Measurements from ENCODE around the gene FBXO8. TPM values are rescaled to one million over a fixed set of nuclear protein-coding genes. Genes with fewer than 3 reads are reported as not detected.

The FBXO8 gene
- polyA plus RNA-seq, 1 of the 3 experiments (the other 2 are of a cell fraction) = 16.0 TPM

GRCh38 chr4:174198828-174199227 is 84.6 kb downstream of the FBXO8 start (continued):
- peak; percentile 60 for TF ChIP-seq TAF1 (IDR thresholded peaks at IDR 0.05; ENCODE audit: borderline replicate concordance, low read depth, low read length)
- peak; percentile 85 for TF ChIP-seq MEF2A (IDR thresholded peaks at IDR 0.05; ENCODE audit: borderline replicate concordance, low read depth)
- TF ChIP-seq, protein P1, sequence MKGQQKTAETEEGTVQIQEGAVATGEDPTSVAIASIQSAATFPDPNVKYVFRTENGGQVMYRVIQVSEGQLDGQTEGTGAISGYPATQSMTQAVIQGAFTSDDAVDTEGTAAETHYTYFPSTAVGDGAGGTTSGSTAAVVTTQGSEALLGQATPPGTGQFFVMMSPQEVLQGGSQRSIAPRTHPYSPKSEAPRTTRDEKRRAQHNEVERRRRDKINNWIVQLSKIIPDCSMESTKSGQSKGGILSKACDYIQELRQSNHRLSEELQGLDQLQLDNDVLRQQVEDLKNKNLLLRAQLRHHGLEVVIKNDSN (IDR thresholded peaks at IDR 0.05; ENCODE audit: borderline replicate concordance, low read depth) = no peak
- TF ChIP-seq GABPA (IDR thresholded peaks at IDR 0.05; ENCODE audit: low read depth) = no peak
- peak; percentile 100 for TF ChIP-seq TCF12 (IDR thresholded peaks at IDR 0.05)
- TF ChIP-seq RCOR1 (IDR thresholded peaks at IDR 0.05; ENCODE audit: low read length) = peak; percentile 83
- TF ChIP-seq, protein P2, sequence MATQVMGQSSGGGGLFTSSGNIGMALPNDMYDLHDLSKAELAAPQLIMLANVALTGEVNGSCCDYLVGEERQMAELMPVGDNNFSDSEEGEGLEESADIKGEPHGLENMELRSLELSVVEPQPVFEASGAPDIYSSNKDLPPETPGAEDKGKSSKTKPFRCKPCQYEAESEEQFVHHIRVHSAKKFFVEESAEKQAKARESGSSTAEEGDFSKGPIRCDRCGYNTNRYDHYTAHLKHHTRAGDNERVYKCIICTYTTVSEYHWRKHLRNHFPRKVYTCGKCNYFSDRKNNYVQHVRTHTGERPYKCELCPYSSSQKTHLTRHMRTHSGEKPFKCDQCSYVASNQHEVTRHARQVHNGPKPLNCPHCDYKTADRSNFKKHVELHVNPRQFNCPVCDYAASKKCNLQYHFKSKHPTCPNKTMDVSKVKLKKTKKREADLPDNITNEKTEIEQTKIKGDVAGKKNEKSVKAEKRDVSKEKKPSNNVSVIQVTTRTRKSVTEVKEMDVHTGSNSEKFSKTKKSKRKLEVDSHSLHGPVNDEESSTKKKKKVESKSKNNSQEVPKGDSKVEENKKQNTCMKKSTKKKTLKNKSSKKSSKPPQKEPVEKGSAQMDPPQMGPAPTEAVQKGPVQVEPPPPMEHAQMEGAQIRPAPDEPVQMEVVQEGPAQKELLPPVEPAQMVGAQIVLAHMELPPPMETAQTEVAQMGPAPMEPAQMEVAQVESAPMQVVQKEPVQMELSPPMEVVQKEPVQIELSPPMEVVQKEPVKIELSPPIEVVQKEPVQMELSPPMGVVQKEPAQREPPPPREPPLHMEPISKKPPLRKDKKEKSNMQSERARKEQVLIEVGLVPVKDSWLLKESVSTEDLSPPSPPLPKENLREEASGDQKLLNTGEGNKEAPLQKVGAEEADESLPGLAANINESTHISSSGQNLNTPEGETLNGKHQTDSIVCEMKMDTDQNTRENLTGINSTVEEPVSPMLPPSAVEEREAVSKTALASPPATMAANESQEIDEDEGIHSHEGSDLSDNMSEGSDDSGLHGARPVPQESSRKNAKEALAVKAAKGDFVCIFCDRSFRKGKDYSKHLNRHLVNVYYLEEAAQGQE (IDR thresholded peaks at IDR 0.05; ENCODE audit: low read depth, low read length) = peak; percentile 71; the same call in 1 of the 2 replicates
- TF ChIP-seq FOSL2 (IDR thresholded peaks at IDR 0.05; ENCODE audit: borderline replicate concordance, low read depth) = peak; percentile 94
- peak; percentile 57 for TF ChIP-seq CHD2 (IDR thresholded peaks at IDR 0.05; ENCODE audit: low read length, partially characterized antibody)
- TF ChIP-seq SIN3A (IDR thresholded peaks at IDR 0.05; ENCODE audit: borderline replicate concordance, low read depth, low read length) = peak; percentile 98
- TF ChIP-seq TEAD4 (IDR thresholded peaks at IDR 0.05; ENCODE audit: borderline replicate concordance, insufficient read depth) = peak; percentile 98
- peak; percentile 96 to 99 for TF ChIP-seq EP300 (IDR thresholded peaks at IDR 0.05; ENCODE audit: borderline replicate concordance in 1 of 2, low read depth in 1 of 2, low read length in 1 of 2)
- peak; percentile 97 for TF ChIP-seq PBX3 (IDR thresholded peaks at IDR 0.05)

- Histone ChIP-seq H3K9me2 (no peaks in the 10 kb centered on the region), H3K4me3 (ENCODE audit: low read depth in 2 of 2, low read length in 1 of 2) (no peak overlapping the region), H3K79me2 (ENCODE audit: insufficient read depth) (no peaks in the 10 kb centered on the region), H3K9me3 (no peaks in the 10 kb centered on the region), H3K4me1 (ENCODE audit: control insufficient read depth in 1 of 2, insufficient read depth in 2 of 2, low read depth in 1 of 2, low read length in 1 of 2) (peaks cover 17 to 39% of the 10 kb centered on the region in 2 experiments; a peak in 3 of 4 replicates), H4K20me1 (ENCODE audit: insufficient read depth) (no peaks in the 10 kb centered on the region), H3F3A (replicated peaks; ENCODE audit: insufficient read depth) (peaks cover 11% of the 10 kb centered on the region), H2AFZ (ENCODE audit: low read depth) (no peak overlapping the region), H3K36me3 (replicated peaks in 1 of 2; ENCODE audit: control insufficient read depth in 1 of 2, insufficient read depth in 2 of 2, low read length in 1 of 2) (no peaks in the 10 kb centered on the region), H3K27ac (ENCODE audit: low read depth in 2 of 2, low read length in 1 of 2) (peak overlapping the region; percentile 83 to 99; a peak in 3 of 4 replicates), H3K27me3 (ENCODE audit: insufficient read depth) (no peaks in the 10 kb centered on the region), H3K4me2 (peak overlapping the region; percentile 48; the same call in 1 of the 2 replicates), H3K9ac (no peak overlapping the region)
- CTCF ChIA-PET = interaction anchor here (0.7 to 1.7 kb wide), 5 partner anchors 10 to 662 kb away, joined by 3 to 6 read pairs (median 3); no protein-coding TSS in a partner anchor
- no peak for DNase-seq
- WGBS (ENCODE audit: low lambda C conversion rate) = 93% methylated on average over 1 of the region's 1 CpG
- POLR2A ChIA-PET = interaction anchor here (1.0 to 2.6 kb wide), 5 partner anchors 18 to 681 kb away, joined by 3 to 13 read pairs (median 6); partner anchors contain the start of gene HAND2
- TF ChIP-seq RFX5 (IDR thresholded peaks at IDR 0.05; ENCODE audit: low read length) (no peak), FOSL2 (IDR thresholded peaks at IDR 0.05; ENCODE audit: borderline replicate concordance, low read depth) (no peak), NFIC (IDR thresholded peaks at IDR 0.05; ENCODE audit: borderline replicate concordance) (no peak), RCOR1 (IDR thresholded peaks at IDR 0.05; ENCODE audit: low read length) (no peak), RAD21 (IDR thresholded peaks at IDR 0.05; ENCODE audit: low read length) (no peak), YY1 (IDR thresholded peaks at IDR 0.05; ENCODE audit: low read depth) (no peak), FOXJ3 (CRISPR knock-in tag; IDR thresholded peaks at IDR 0.05) (no peak), TCF12 (IDR thresholded peaks at IDR 0.05) (no peak), ELF1 (IDR thresholded peaks at IDR 0.05) (no peak), TAF1 (IDR thresholded peaks at IDR 0.05; ENCODE audit: borderline replicate concordance, low read depth, low read length) (no peak), SMC3 (IDR thresholded peaks at IDR 0.05; ENCODE audit: low read depth, low read length) (no peak), POLR2AphosphoS5 (IDR thresholded peaks at IDR 0.05; ENCODE audit: low read depth, low read length) (no peak), EP300 (IDR thresholded peaks at IDR 0.05; ENCODE audit: borderline replicate concordance in 1 of 2, low read depth in 1 of 2, low read length in 1 of 2) (no peak), MEF2A (IDR thresholded peaks at IDR 0.05; ENCODE audit: borderline replicate concordance, low read depth) (no peak)
- TF ChIP-seq, protein P1 (IDR thresholded peaks at IDR 0.05; ENCODE audit: borderline replicate concordance, low read depth) = no peak
- TF ChIP-seq, protein P3, sequence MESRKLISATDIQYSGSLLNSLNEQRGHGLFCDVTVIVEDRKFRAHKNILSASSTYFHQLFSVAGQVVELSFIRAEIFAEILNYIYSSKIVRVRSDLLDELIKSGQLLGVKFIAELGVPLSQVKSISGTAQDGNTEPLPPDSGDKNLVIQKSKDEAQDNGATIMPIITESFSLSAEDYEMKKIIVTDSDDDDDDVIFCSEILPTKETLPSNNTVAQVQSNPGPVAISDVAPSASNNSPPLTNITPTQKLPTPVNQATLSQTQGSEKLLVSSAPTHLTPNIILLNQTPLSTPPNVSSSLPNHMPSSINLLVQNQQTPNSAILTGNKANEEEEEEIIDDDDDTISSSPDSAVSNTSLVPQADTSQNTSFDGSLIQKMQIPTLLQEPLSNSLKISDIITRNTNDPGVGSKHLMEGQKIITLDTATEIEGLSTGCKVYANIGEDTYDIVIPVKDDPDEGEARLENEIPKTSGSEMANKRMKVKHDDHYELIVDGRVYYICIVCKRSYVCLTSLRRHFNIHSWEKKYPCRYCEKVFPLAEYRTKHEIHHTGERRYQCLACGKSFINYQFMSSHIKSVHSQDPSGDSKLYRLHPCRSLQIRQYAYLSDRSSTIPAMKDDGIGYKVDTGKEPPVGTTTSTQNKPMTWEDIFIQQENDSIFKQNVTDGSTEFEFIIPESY (IDR thresholded peaks at IDR 0.05; ENCODE audit: borderline replicate concordance, low read depth) = no peak
Observed at GRCh38 chr4:174198396-174198795, 85.1 kb downstream of the FBXO8 start.
